DOHH2 (cell line): ENCODE results near the gene GATB.

Experiments used
- H3F3A ChIP-seq: fragments of 200-600 bp; sonication (generic), shearing (Covaris generic); 2 replicates; pipeline ENCODE4 v1.6.0; 2016; ENCODE audit warnings: antibody characterized with exemption, mild to moderate bottlenecking; ENCODE audit not compliant: control insufficient read depth, insufficient read depth
- H3K27ac ChIP-seq: fragments of 200-600 bp; sonication (generic); 2 replicates; pipeline ENCODE4 v1.5.1; 2014; ENCODE audit warnings: low read depth, mild to moderate bottlenecking, low read length, moderate library complexity
- H3K27me3 ChIP-seq: fragments of 200-600 bp; sonication (generic); 2 replicates; pipeline ENCODE4 v1.6.1; 2014; ENCODE audit warnings: mild to moderate bottlenecking, low read length, mixed read lengths; ENCODE audit not compliant: control insufficient read depth
- H3K36me3 ChIP-seq: fragments of 200-600 bp; sonication (generic); 2 replicates; pipeline ENCODE4 v1.6.1; 2014; ENCODE audit warnings: mild to moderate bottlenecking, low read length, moderate library complexity, mixed read lengths; ENCODE audit not compliant: control insufficient read depth
- H3K4me1 ChIP-seq: fragments of 200-600 bp; sonication (generic); 2 replicates; pipeline ENCODE4 v1.6.1; 2014; ENCODE audit warnings: mild to moderate bottlenecking, low read length, mixed read lengths; ENCODE audit not compliant: control insufficient read depth
- H3K4me2 ChIP-seq: fragments of 200-600 bp; sonication (generic); 2 replicates; pipeline ENCODE4 v1.6.0; 2014; ENCODE audit warnings: mild to moderate bottlenecking, low read length, moderate library complexity
- H3K4me3 ChIP-seq: fragments of 200-600 bp; sonication (generic); 2 replicates; pipeline ENCODE4 v1.5.1; 2014; ENCODE audit warnings: mild to moderate bottlenecking, low read length, mixed read lengths
- H3K79me2 ChIP-seq: fragments of 200-600 bp; sonication (generic); 2 replicates; pipeline ENCODE4 v1.6.1; 2014; ENCODE audit warnings: mild to moderate bottlenecking, low read length, mixed read lengths; ENCODE audit not compliant: control insufficient read depth
- H3K9me2 ChIP-seq: fragments of 200-600 bp; sonication (generic); replicated peaks from 2 replicates; pipeline ENCODE4 v1.6.1; 2014; ENCODE audit warnings: mild to moderate bottlenecking, low read length, mixed read lengths; ENCODE audit not compliant: control insufficient read depth
- H3K9me3 ChIP-seq: fragments of 200-600 bp; sonication (generic); 2 replicates; pipeline ENCODE4 v1.6.1; 2014; ENCODE audit warnings: antibody characterized with exemption, low read length, mixed read lengths; ENCODE audit not compliant: control insufficient read depth, insufficient read depth
- H4K20me1 ChIP-seq: fragments of 200-600 bp; sonication (generic); 2 replicates; pipeline ENCODE4 v1.6.0; 2014; ENCODE audit warnings: low read depth, mild to moderate bottlenecking, antibody characterized with exemption, low read length, moderate library complexity; ENCODE audit not compliant: control insufficient read depth, insufficient read depth
- EZH2phosphoT487 ChIP-seq: fragments of 200-600 bp; sonication (generic); IDR thresholded peaks from 2 replicates; pipeline ENCODE4 v1.6.1; 2017; ENCODE audit warnings: borderline replicate concordance, mild to moderate bottlenecking, antibody characterized with exemption, low read length, moderate library complexity, mixed read lengths
- TF ChIP-seq, protein P1 (sequence below): fragments of 200-600 bp; sonication (generic); IDR thresholded peaks from one replicate; pipeline ENCODE4 v1.5.1; 2014; ENCODE audit warnings: antibody characterized with exemption, mild to moderate bottlenecking, low read depth, low read length; ENCODE audit not compliant: poor library complexity, severe bottlenecking

GATB gene

DNA sequence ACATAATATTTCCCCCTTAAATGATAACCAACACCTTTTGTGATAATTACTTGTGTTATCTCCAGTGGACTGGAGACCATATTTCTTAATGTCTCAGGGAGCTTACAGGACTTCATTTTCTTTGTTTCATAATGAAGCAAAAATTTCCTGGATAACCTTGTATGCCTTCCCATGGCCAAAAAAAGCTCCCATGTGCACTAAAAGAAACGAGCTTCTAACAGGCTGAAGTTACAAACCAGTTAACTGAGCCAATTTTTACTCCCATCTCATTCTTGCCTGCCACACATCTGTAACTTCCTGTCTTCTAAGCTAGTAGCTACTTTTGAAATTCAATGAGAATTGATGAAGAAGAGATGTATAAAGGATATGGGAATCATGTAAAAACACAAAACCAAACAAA is 32.8 kb downstream of the GATB start:
- Histone ChIP-seq H3K9me2 (no peaks in the 10 kb centered on the region), H3K27ac (no peak overlapping the region), H4K20me1 (no peaks in the 10 kb centered on the region), H3K27me3 (no peaks in the 10 kb centered on the region), H3K79me2 (no peaks in the 10 kb centered on the region), H3K4me3 (no peak overlapping the region), H3K9me3 (no peaks in the 10 kb centered on the region), H3K4me2 (no peak overlapping the region), H3F3A (no peaks in the 10 kb centered on the region), H3K4me1 (no peaks in the 10 kb centered on the region), H3K36me3 (no peaks in the 10 kb centered on the region)
- TF ChIP-seq, protein P1, sequence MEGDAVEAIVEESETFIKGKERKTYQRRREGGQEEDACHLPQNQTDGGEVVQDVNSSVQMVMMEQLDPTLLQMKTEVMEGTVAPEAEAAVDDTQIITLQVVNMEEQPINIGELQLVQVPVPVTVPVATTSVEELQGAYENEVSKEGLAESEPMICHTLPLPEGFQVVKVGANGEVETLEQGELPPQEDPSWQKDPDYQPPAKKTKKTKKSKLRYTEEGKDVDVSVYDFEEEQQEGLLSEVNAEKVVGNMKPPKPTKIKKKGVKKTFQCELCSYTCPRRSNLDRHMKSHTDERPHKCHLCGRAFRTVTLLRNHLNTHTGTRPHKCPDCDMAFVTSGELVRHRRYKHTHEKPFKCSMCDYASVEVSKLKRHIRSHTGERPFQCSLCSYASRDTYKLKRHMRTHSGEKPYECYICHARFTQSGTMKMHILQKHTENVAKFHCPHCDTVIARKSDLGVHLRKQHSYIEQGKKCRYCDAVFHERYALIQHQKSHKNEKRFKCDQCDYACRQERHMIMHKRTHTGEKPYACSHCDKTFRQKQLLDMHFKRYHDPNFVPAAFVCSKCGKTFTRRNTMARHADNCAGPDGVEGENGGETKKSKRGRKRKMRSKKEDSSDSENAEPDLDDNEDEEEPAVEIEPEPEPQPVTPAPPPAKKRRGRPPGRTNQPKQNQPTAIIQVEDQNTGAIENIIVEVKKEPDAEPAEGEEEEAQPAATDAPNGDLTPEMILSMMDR = no peak
- no peak for TF ChIP-seq EZH2phosphoT487

DNA sequence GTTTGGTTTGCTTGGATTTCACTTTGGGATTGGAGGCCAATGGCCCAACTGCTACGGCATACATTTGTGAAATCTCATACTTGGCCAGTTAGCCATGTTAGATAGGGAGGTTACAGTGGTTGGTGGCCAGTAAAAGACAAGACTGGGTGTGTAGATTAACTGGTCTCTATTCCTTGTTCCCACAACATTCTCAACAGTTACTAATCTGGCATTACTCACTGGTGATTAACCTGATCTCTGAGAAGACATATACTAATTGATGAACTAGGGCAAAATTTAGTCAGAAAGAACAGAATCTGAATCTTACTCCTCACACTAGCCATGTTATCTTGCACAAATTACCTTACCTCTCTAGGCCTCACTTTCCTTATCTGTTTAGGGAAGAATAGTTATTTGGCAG is 33.4 kb downstream of the GATB start:
- Histone ChIP-seq H3K9me3 (no peaks in the 10 kb centered on the region), H3K4me2 (no peak overlapping the region), H4K20me1 (no peaks in the 10 kb centered on the region), H3K27me3 (no peaks in the 10 kb centered on the region), H3K4me1 (no peaks in the 10 kb centered on the region), H3K79me2 (no peaks in the 10 kb centered on the region), H3F3A (no peaks in the 10 kb centered on the region), H3K27ac (no peak overlapping the region), H3K36me3 (no peaks in the 10 kb centered on the region), H3K4me3 (no peak overlapping the region), H3K9me2 (no peaks in the 10 kb centered on the region)
- no peak for TF ChIP-seq EZH2phosphoT487
- TF ChIP-seq, protein P1 = no peak

DNA sequence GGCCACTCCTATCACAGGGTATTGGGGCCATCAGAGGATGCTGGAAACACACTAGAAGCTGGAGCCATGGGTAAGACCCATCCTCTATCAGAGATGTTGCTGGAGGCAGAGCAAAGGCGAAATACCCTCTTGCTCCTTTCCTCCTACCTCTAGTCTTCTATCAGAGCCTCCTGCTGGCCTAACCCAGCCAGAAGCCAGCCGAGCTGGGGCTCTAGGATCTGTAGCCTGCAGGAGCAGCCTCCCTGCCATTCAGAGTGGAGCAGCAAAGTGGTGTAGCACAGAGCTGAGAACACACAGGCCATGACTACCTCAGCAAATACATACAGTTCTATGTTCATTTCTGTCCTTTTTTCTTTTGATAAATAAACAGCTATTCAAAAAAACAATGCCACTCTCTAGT is 35.7 kb downstream of the GATB start:
- H3K4me3 ChIP-seq = no peak overlapping the region
- no peaks in the 10 kb centered on the region for H3K4me1 ChIP-seq
- no peaks in the 10 kb centered on the region for H3K79me2 ChIP-seq
- H4K20me1 ChIP-seq = no peaks in the 10 kb centered on the region
- no peak overlapping the region for H3K27ac ChIP-seq
- no peaks in the 10 kb centered on the region for H3K9me2 ChIP-seq
- TF ChIP-seq, protein P1 = no peak
- H3K9me3 ChIP-seq = no peaks in the 10 kb centered on the region
- no peak overlapping the region for H3K4me2 ChIP-seq
- H3K36me3 ChIP-seq = no peaks in the 10 kb centered on the region
- H3F3A ChIP-seq = no peaks in the 10 kb centered on the region
- H3K27me3 ChIP-seq = no peaks in the 10 kb centered on the region

DNA sequence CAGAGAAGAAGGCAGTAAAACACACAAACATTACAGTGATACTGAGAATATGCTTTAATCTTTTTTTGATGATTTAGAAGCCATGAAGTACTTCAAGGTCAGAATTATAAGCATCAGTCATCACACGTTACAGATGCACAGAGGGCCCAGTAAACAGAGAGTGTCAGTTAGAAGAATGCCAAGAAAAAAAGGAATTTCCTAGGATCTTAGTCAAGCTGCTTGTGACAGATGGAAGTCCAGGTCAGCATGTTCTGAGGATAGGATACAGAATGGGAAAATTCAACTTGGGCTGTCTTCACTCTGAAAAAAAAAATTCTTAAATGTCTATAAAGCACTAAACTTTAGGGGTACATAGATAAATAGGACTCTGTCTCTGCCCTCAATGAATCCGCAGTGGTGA is 38.9 kb downstream of the GATB start:
- no peaks in the 10 kb centered on the region for H3K79me2 ChIP-seq
- TF ChIP-seq, protein P1 = no peak
- TF ChIP-seq EZH2phosphoT487 = no peak
- no peaks in the 10 kb centered on the region for H3F3A ChIP-seq
- no peaks in the 10 kb centered on the region for H3K9me2 ChIP-seq
- H3K36me3 ChIP-seq = no peaks in the 10 kb centered on the region
- no peak overlapping the region for H3K27ac ChIP-seq
- no peaks in the 10 kb centered on the region for H3K4me1 ChIP-seq
- no peaks in the 10 kb centered on the region for H3K27me3 ChIP-seq
- no peaks in the 10 kb centered on the region for H4K20me1 ChIP-seq
- no peaks in the 10 kb centered on the region for H3K9me3 ChIP-seq
- H3K4me3 ChIP-seq = no peak overlapping the region
- no peak overlapping the region for H3K4me2 ChIP-seq
